Thyroid gland (tissue), 4 donors: ENCODE data around the gene IFI27.

Experiments used
- POLR2A ChIP-seq, 2 donors: fragments of 450-650 bp; IDR thresholded peaks; one replicate each; pipeline ENCODE4 v1.6.1; 2017; ENCODE audit warnings: antibody characterized with exemption in 2 of 2, mild to moderate bottlenecking in 2 of 2, moderate library complexity in 1 of 2
- TF ChIP-seq, protein P1 (sequence below), 6 experiments: fragments of 200-600 bp in 3 of 6; fragments of 450-650 bp in 3 of 6; sonication (generic) in 3 of 6; IDR thresholded peaks; one replicate each; pipeline ENCODE4 v1.5.1; 2016 to 2019; ENCODE audit warnings: antibody characterized with exemption in 6 of 6, mild to moderate bottlenecking in 2 of 6, inconsistent platforms in 1 of 6, moderate library complexity in 1 of 6

DNA sequence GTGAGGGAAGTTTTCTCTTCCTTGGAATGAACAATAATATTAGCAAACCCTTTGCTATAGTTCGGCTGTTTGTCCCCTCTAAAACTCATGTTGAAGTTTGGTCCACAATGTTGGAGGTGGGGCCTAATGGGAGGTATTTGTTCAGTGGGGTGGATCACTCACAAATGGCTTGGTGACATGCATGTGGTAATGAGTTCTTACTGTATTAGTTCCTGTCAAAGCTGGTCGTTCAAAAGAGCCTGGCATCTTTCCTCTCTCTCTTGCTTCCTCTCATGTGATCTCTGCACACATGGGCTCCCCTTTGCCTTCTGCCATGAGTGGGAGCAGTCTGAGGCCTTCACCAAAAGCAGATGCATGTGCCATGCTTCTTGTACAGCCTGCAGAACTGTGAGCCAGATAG is 50.5 kb downstream of the IFI27 start:
- no peak for TF ChIP-seq POLR2A (IDR thresholded peaks at IDR 0.05)
- TF ChIP-seq, protein P1, sequence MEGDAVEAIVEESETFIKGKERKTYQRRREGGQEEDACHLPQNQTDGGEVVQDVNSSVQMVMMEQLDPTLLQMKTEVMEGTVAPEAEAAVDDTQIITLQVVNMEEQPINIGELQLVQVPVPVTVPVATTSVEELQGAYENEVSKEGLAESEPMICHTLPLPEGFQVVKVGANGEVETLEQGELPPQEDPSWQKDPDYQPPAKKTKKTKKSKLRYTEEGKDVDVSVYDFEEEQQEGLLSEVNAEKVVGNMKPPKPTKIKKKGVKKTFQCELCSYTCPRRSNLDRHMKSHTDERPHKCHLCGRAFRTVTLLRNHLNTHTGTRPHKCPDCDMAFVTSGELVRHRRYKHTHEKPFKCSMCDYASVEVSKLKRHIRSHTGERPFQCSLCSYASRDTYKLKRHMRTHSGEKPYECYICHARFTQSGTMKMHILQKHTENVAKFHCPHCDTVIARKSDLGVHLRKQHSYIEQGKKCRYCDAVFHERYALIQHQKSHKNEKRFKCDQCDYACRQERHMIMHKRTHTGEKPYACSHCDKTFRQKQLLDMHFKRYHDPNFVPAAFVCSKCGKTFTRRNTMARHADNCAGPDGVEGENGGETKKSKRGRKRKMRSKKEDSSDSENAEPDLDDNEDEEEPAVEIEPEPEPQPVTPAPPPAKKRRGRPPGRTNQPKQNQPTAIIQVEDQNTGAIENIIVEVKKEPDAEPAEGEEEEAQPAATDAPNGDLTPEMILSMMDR (IDR thresholded peaks at IDR 0.05) = no peak
